Myocyte (in vitro differentiated cells): ENCODE results near the gene CLIC4. TPM values are rescaled to one million over a fixed set of nuclear protein-coding genes. Genes with fewer than 3 reads are reported as not detected.
"Not testable (repeated sequence)": the region's sequence is repeated elsewhere in the genome, so short reads cannot be mapped to it uniquely, and the experiment has no call there.

Experiments
- DNase-seq: peaks from one replicate; pipeline ENCODE4 v3.0.0-alpha.2; 2012; ENCODE audit warnings: low read depth
- total RNA-seq: library from RNA; depleted of rRNA; stranded (reverse); fragments of >200 nt; gene quantifications from 2 replicates; pipeline ENCODE4 v1.2.3, GENCODE V29; 2014

Gene CLIC4
- total RNA-seq, 1 donor from 2014 or later: 910 TPM

GRCh38 chr1:24803987-24804530 lies 58.8 kb downstream of the CLIC4 start:
- no peak for DNase-seq

GRCh38 chr1:24805534-24806301 lies 60.5 kb downstream of the CLIC4 start:
- DNase-seq: peak; percentile 69

- no peak for DNase-seq
Measured at GRCh38 chr1:24806588-24806987, 61.3 kb downstream of the CLIC4 start.

GRCh38 chr1:24811494-24811893 lies 66.2 kb downstream of the CLIC4 start:
- not testable (repeated sequence) for DNase-seq

- DNase-seq: not testable (repeated sequence)
Measured at GRCh38 chr1:24820221-24820620, 75.0 kb downstream of the CLIC4 start.

- DNase-seq: no peak
Measured at GRCh38 chr1:24822887-24823286, 77.6 kb downstream of the CLIC4 start.

GRCh38 chr1:24823486-24823885 lies 78.2 kb downstream of the CLIC4 start:
- DNase-seq: not testable (repeated sequence)

- DNase-seq: no peak
Measured at GRCh38 chr1:24825174-24825573, 79.9 kb downstream of the CLIC4 start.

GRCh38 chr1:24826510-24826909 lies 81.3 kb downstream of the CLIC4 start:
- no peak for DNase-seq

- DNase-seq: no peak
Measured at GRCh38 chr1:24827379-24828135, 82.3 kb downstream of the CLIC4 start.

GRCh38 chr1:24828183-24828886 lies 83.1 kb downstream of the CLIC4 start:
- no peak for DNase-seq

- DNase-seq: no peak
Measured at GRCh38 chr1:24828887-24829192, 83.6 kb downstream of the CLIC4 start.

- DNase-seq: peak; percentile 61
Measured at GRCh38 chr1:24830680-24831272, 85.5 kb downstream of the CLIC4 start.

- DNase-seq: no peak
Measured at GRCh38 chr1:24841593-24841992, 96.3 kb downstream of the CLIC4 start.

- DNase-seq: no peak
Measured at GRCh38 chr1:24846671-24847070, 101.4 kb downstream of the CLIC4 start.

GRCh38 chr1:24847995-24848881 lies 103.0 kb downstream of the CLIC4 start:
- peak; percentile 80 for DNase-seq

GRCh38 chr1:24849672-24850295 lies 104.5 kb downstream of the CLIC4 start:
- DNase-seq: no peak

GRCh38 chr1:24850328-24850920 lies 105.2 kb downstream of the CLIC4 start:
- DNase-seq: no peak

- DNase-seq: no peak
Measured at GRCh38 chr1:24853649-24854048, 108.4 kb downstream of the CLIC4 start.

GRCh38 chr1:24855474-24855873 lies 110.2 kb downstream of the CLIC4 start:
- no peak for DNase-seq
